ENCODE measurements around the gene MEIOSIN.
A peak's percentile ranks its signal among the peaks of the same experiment; 100 is the strongest.

The MEIOSIN gene

DNA sequence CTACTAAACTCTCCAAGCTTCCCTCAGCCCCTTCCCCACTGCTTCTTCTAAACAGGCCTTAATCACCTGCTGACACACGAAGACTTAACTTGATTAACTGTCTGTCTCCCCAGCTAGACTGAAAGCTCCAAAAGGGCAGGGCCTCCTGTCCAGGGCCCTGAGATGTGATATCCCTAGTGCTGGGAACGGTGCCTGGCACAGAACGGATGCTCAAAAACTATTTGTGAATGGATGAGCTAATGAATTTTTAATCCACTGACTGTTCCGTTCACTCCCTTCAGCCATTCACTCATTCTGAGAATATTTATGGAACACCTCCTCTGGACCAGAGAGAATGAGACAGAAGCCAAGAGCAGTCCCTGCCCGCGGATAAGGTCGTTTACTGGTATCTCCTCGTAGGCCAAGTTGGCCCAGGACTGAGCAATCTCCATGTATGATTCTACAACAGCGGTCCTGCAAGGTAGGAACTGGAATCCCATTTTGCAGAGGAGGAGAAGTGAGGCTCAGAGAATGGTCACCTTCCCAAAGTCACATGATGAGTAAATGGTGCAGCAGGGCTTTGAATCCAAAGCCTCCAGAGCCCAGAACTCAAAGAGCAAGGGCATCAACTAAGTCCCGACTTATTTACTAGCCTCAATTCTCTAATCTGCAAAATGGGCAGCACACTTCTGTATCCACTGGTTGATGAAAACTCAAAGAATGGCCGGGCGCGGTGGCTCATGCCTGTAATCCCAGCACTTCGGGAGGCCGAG is 56.0 kb downstream of the MEIOSIN start:
- TF ChIP-seq, protein P1, sequence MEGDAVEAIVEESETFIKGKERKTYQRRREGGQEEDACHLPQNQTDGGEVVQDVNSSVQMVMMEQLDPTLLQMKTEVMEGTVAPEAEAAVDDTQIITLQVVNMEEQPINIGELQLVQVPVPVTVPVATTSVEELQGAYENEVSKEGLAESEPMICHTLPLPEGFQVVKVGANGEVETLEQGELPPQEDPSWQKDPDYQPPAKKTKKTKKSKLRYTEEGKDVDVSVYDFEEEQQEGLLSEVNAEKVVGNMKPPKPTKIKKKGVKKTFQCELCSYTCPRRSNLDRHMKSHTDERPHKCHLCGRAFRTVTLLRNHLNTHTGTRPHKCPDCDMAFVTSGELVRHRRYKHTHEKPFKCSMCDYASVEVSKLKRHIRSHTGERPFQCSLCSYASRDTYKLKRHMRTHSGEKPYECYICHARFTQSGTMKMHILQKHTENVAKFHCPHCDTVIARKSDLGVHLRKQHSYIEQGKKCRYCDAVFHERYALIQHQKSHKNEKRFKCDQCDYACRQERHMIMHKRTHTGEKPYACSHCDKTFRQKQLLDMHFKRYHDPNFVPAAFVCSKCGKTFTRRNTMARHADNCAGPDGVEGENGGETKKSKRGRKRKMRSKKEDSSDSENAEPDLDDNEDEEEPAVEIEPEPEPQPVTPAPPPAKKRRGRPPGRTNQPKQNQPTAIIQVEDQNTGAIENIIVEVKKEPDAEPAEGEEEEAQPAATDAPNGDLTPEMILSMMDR (IDR thresholded peaks at IDR 0.05; ENCODE audit: low read depth, low read length, missing control alignments), result no peak
- DNase-seq, result no peak
- Histone ChIP-seq H3K36me3 (replicated peaks) (peaks cover 56% of the 10 kb centered on the region), H3K27ac (no peak overlapping the region), H3K4me3 (ENCODE audit: low read depth, low read length) (no peak overlapping the region), H3K27me3 (replicated peaks) (no peaks in the 10 kb centered on the region)
- in situ Hi-C loops (cut with HindIII; ENCODE audit: low pct_ligation_motif_present, low sequenced_read_pairs), result no loop called here

DNA sequence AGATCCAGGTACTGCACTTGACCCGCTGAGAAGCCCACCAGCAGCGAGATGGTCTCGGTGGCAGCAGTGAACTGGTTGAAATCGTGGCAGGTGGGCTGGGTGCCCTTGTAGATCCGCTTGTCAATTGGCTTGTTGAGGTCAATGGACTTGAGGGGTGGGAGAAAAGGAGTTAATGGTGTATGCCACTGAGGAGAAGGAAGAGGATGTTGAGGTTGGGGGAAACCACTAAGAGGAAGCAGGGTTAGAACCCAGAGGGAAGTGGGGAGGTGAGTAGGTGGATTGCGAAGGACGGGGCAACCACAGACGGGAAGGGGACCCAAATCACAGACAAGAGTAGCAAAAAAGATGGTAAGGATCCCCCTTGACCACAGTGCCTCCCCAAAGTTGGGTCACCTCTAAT is 57.7 kb downstream of the MEIOSIN start:
- Histone ChIP-seq H3K4me3 (ENCODE audit: low read depth, low read length) (peak overlapping the region; percentile 88), H3K27ac (no peak overlapping the region), H3K36me3 (replicated peaks) (peaks cover 41% of the 10 kb centered on the region), H3K27me3 (replicated peaks) (no peaks in the 10 kb centered on the region)
- TF ChIP-seq, protein P1 (IDR thresholded peaks at IDR 0.05; ENCODE audit: low read depth, low read length, missing control alignments), result no peak
- in situ Hi-C loops (cut with HindIII; ENCODE audit: low pct_ligation_motif_present, low sequenced_read_pairs), result no loop called here
- no peak for DNase-seq

DNA sequence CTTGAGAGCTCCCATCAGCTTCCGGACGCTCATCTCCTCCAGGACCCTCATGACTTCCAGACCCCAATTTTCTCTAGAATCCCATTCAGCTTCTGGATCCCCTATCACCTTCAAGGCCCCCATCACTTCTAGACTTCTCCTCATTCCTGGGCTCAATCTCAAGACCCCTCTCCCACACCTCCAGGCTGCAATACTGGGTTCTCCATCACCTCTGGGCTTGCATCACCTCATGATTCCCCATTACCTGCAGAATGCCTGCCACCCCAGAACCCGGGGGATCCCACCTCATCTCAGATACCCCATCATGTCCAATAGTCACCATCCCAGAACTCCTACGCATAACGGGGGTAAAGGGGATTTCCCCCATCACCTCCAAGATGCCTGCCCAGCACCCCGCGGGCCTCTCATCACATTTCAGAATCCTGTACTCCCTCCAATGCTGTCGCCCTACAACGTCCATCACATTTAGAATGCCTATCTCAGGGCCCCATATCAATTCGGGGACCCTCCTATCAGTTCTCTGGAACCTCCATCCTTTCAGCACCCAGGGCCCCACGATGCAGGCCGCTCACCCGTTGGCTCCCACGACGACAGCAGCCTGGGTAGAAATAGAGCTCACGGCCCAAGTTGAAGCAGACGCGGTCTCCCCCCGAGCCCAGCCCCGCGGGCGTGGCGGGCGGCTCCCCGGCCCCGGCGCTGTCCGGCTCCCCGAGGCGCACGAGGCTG is 58.7 kb downstream of the MEIOSIN start:
- Histone ChIP-seq H3K27ac (peak overlapping the region; percentile 75), H3K4me3 (ENCODE audit: low read depth, low read length) (peak overlapping the region; percentile 88), H3K27me3 (replicated peaks) (no peaks in the 10 kb centered on the region), H3K36me3 (replicated peaks) (peaks cover 31% of the 10 kb centered on the region)
- DNase-seq, result no peak
- in situ Hi-C loops (cut with HindIII; ENCODE audit: low pct_ligation_motif_present, low sequenced_read_pairs), result no loop called here
- TF ChIP-seq, protein P1 (IDR thresholded peaks at IDR 0.05; ENCODE audit: low read depth, low read length, missing control alignments), result no peak

DNA sequence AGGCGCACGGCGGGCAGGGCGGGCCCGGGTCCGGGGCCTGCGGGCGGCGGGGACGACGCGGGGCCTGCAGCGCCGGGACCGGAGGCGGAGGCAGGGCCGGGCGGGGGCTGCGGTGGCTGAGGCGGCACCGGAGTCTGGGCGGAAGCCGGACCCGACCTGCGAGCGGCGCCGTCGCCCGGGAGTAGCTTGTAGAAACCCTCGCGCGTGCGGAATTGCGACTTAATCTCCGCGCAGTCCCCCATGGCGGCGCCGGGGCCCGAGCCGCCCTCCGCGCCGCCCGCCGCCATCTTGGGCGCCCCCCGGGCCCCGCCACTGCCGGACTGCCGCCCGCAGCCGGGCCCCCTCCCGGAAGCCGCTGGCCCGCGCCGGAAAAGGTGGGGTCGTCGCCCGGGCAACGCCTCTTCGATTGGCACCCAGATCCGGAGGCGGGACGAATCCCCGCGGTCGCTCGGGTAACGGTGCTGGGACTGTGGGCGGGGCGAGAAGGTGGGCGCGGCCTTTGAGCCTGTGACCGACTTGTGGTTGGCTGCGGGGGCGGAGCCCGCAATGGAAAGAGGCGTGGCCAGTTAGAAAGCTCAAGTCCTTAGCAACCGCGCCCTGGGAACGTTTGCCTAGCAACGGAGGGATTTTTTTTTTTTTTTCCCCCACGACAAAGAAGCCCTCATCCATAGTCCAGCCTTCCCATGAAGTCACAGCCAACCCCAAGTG is 59.4 kb downstream of the MEIOSIN start, which contains the start of gene DMWD:
Gene DMWD, minus strand, starts transcription at position 376 of the 708 bp plus-strand sequence. Its CDS starts 89 bp downstream, at position 287.
- Histone ChIP-seq H3K27me3 (replicated peaks) (no peaks in the 10 kb centered on the region), H3K36me3 (replicated peaks) (peaks cover 24% of the 10 kb centered on the region), H3K27ac (peak within 1 kb of the TSS; percentile 75), H3K4me3 (ENCODE audit: low read depth, low read length) (peak within 1 kb of the TSS; percentile 88)
- in situ Hi-C loops (cut with HindIII; ENCODE audit: low pct_ligation_motif_present, low sequenced_read_pairs), result no loop called here
- peak; percentile 99 for DNase-seq
- TF ChIP-seq, protein P1 (IDR thresholded peaks at IDR 0.05; ENCODE audit: low read depth, low read length, missing control alignments), result no peak

DNA sequence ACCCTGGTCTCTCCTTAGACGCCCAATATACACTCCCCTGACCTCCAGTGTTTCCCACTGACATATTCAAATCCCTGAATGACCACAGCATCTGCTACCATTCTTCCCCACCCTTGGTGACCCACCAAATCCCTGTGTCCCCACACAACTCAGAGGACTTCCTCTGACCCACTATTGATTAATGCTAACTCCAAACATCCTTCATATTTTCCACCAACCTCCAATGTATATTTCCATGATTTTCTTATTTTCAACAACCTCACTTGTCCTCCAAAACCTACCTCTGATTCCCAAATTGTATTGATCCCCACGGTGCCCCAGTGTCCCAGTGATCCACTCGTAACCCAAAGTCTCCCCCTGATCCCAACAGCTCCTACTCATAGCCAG is 59.9 kb downstream of the MEIOSIN start:
- Histone ChIP-seq H3K27ac (no peak overlapping the region), H3K36me3 (replicated peaks) (peaks cover 22% of the 10 kb centered on the region), H3K27me3 (replicated peaks) (no peaks in the 10 kb centered on the region), H3K4me3 (ENCODE audit: low read depth, low read length) (peak overlapping the region; percentile 22)
- TF ChIP-seq, protein P1 (IDR thresholded peaks at IDR 0.05; ENCODE audit: low read depth, low read length, missing control alignments), result no peak
- in situ Hi-C loops (cut with HindIII; ENCODE audit: low pct_ligation_motif_present, low sequenced_read_pairs), result no loop called here
- DNase-seq, result no peak
